ENCODE measurements around the gene SLC35G4. TPM values are rescaled to one million over a fixed set of nuclear protein-coding genes. Genes with fewer than 3 reads are reported as not detected.

The SLC35G4 gene
- total and polyA plus RNA-seq, 2 donors (not counting 1 experiment from before 2014, with no cell fraction given) = not detected

- no peaks in the 10 kb centered on the region for H3K36me3 ChIP-seq (replicated peaks in 1 of 2; ENCODE audit: control extremely low read depth in 1 of 2, control insufficient read depth in 1 of 2, extremely low read depth in 1 of 2, insufficient read depth in 2 of 2, low read length in 1 of 2)
- H3K9me3 Mint-ChIP-seq (ENCODE audit: insufficient read depth) = no peaks in the 10 kb centered on the region
- WGBS (ENCODE audit: insufficient coverage) = 75% methylated on average over 2 of the region's 3 CpGs
Observed at GRCh38 chr18:11574545-11574944, 34.9 kb upstream of the SLC35G4 start.

More at GRCh38 chr18:11574545-11574944, 34.9 kb upstream of the SLC35G4 start:
- Mint-ChIP-seq H3K4me1 (no peaks in the 10 kb centered on the region), H3K27me3 (peaks cover 29% of the 10 kb centered on the region), H3K27ac (no peak overlapping the region), H3K4me3 (no peak overlapping the region)
- H4K20me1 ChIP-seq (ENCODE audit: control insufficient read depth, insufficient read depth, low read length, poor library complexity, severe bottlenecking) = no peaks in the 10 kb centered on the region
- no peaks in the 10 kb centered on the region for H3K4me1 ChIP-seq (ENCODE audit: control insufficient read depth in 2 of 2, insufficient read depth in 2 of 2, low read length in 2 of 2)
- no peak overlapping the region for H3K27ac ChIP-seq (ENCODE audit: low read length in 2 of 2)
- TF ChIP-seq CTCF (IDR thresholded peaks at IDR 0.05) (no peak), EZH2 (IDR thresholded peaks at IDR 0.05; ENCODE audit: borderline replicate concordance, insufficient read depth, low read depth, low read length, poor library complexity, severe bottlenecking) (no peak)
- H2AFZ ChIP-seq (ENCODE audit: insufficient read depth, low read depth, low read length, poor library complexity, severe bottlenecking) = no peak overlapping the region
- no peak overlapping the region for H3K9ac ChIP-seq (ENCODE audit: low read length)
- H3K9me3 ChIP-seq (ENCODE audit: control extremely low read depth in 1 of 3, control insufficient read depth in 2 of 3, insufficient read depth in 1 of 3, low read length in 2 of 3) = no peaks in the 10 kb centered on the region
- CTCF ChIA-PET = no interaction called here
- H3K4me2 ChIP-seq (replicated peaks; ENCODE audit: low read depth, low read length, poor library complexity, severe bottlenecking) = no peak overlapping the region
- H3K79me2 ChIP-seq (ENCODE audit: control insufficient read depth, insufficient read depth, low read length) = no peaks in the 10 kb centered on the region
- ATAC-seq (ENCODE audit: low read depth) = no peak
- no peak for DNase-seq
- intact Hi-C loops (cut with micrococcal nuclease) = no loop called here
- H3K27me3 ChIP-seq (replicated peaks in 1 of 4; ENCODE audit: control extremely low read depth in 1 of 4, control insufficient read depth in 3 of 4, insufficient read depth in 4 of 4, low read length in 3 of 4) = peaks cover 0 to 5% (median 0%) of the 10 kb centered on the region in 4 experiments
- no peak overlapping the region for H3K4me3 ChIP-seq (ENCODE audit: control extremely low read depth in 1 of 5, extremely low read depth in 1 of 5, insufficient read depth in 1 of 5, low read depth in 2 of 5, low read length in 4 of 5)
- POLR2A ChIA-PET = no interaction called here

Data from B cell (primary cell).